Right lobe of liver (tissue), 6 donors: Measurements from ENCODE around the gene INPP5B. TPM values are rescaled to one million over a fixed set of nuclear protein-coding genes. Genes with fewer than 3 reads are reported as not detected.
"Not testable (repeated sequence)": the region's sequence is repeated elsewhere in the genome, so short reads cannot be mapped to it uniquely, and the experiment has no call there.

ENCODE experiments used
- ATAC-seq, 4 donors: fragments of 200-7000 bp; cut with Tn5 transposase; one replicate each; pipeline ENCODE4 v1.9.1; 2020; ENCODE audit warnings: mild to moderate bottlenecking in 4 of 4, moderate library complexity in 4 of 4
- DNase-seq, 3 donors: peaks; one replicate each; pipeline ENCODE4 v3.0.0-alpha.2; 2020
- H3K27ac ChIP-seq, 3 donors: fragments of 200-600 bp; one replicate each; pipeline ENCODE4 v1.8.0; 2022
- H3K27me3 ChIP-seq, 2 donors: fragments of 200-600 bp; one replicate each; pipeline ENCODE4 v1.8.0; 2022
- H3K36me3 ChIP-seq, 4 donors: fragments of 200-600 bp; sonication (generic) in 1 of 4; one replicate each; pipeline versions ENCODE4 v1.5.1 to v1.8.0; 2017 to 2022; ENCODE audit warnings: control low read depth in 1 of 4
- H3K4me1 ChIP-seq, 4 donors: fragments of 200-600 bp; sonication (generic) in 1 of 4; one replicate each; pipeline versions ENCODE4 v1.5.1 to v1.8.0; 2017 to 2022; ENCODE audit warnings: control low read depth in 1 of 4
- H3K4me3 ChIP-seq, 3 donors: fragments of 200-600 bp; one replicate each; pipeline ENCODE4 v1.8.0; 2022
- H3K9me3 ChIP-seq, 4 donors: fragments of 200-600 bp; sonication (generic) in 1 of 4; one replicate each; pipeline versions ENCODE4 v1.5.1 to v1.8.0; 2017 to 2022; ENCODE audit warnings: control low read depth in 1 of 4
- POLR2A ChIP-seq: fragments of 450-650 bp; IDR thresholded peaks from one replicate; pipeline ENCODE4 v1.6.1; 2017; ENCODE audit warnings: antibody characterized with exemption, mild to moderate bottlenecking
- WGBS: methylation state at CpG from one replicate; pipeline ENCODE4 v1.1.6; 2018; ENCODE audit warnings: low coverage, low lambda C conversion rate; ENCODE audit not compliant: insufficient coverage; ENCODE audit errors: missing lambda C conversion rate; 5-methylcytosine and 5-hydroxymethylcytosine counted together
- intact Hi-C, 2 donors: fragments of 100-400 bp; cut with DNase I; formaldehyde crosslinking; loops; one replicate each; pipeline versions ENCODE4 v1.11.2 to v1.14.1; 2022
- total RNA-seq, 6 experiments: library from RNA; depleted of rRNA in 2 of 6; stranded (reverse); fragments of >200 nt in 2 of 6; fragmentation: NEBNext Ultra II Directional in 3 of 6; extraction: Animal tissue kit (Norgen Biotek cat#: 25700) in 3 of 6; gene quantifications; one replicate each; pipeline versions ENCODE4 v1.1.0 to v1.2.4, GENCODE V29; 2016 to 2023
- TF ChIP-seq, protein P1 (sequence below), 4 donors: fragments of 200-600 bp in 3 of 4; fragments of 450-650 bp in 1 of 4; IDR thresholded peaks; one replicate each; pipeline versions ENCODE4 v1.5.1 to v1.8.0; 2016 to 2022; ENCODE audit warnings: antibody characterized with exemption in 4 of 4, mild to moderate bottlenecking in 2 of 4
- donor health status: DM: no; HTN: yes; CAD: no.
- donor health status: DM: no; HTN: no; CAD: no.
- donor health status: DM: no; HTN: no; CAD: no.
- donor health status: DM: no; HTN: yes; CAD: no.
- donor health status: DM: no; HTN: yes; CAD: no.

Gene INPP5B
- total RNA-seq, 6 experiments from 2014 or later, result 10.5 to 23.1 (median 14.6) TPM

DNA sequence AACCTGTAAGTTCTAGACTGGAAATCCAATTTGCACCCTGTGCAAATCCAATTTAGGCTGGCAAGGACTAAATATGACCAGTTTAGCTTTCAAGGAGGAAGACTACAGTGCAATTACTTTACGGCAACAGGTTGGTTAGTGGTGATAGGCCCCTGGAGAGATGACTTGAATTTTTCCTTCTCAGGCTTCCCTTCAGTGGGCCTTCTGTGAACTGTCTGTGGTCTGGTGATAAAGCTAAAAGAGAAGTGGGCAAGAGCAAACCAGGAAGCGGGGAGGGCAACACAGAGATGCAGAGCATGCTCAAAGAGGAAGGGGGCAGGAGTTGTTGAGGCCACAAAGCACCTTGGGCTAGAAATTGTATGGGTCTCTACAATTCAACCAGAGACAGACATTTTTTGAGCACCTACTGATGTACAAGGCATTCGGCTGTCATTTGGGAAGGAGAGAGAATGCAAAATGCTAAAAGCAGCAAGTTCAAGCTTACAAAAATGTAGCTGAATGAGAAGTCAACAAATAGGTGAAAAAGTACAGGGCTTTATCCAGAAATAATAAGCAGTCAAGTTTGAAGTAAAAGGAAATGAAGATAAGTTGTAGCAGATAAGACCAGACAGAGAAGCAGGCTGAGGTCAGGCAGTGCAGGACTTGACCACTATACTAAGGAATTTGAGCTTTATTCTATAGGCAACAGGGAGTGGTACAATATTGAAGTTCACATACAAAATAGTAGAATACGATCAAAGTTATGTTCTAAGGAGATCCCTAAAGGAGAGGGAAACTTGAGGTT lies 23.9 kb downstream of the INPP5B start:
- peaks cover 0 to 10% (median 0%) of the 10 kb centered on the region in 4 donors for H3K4me1 ChIP-seq
- TF ChIP-seq, protein P1, sequence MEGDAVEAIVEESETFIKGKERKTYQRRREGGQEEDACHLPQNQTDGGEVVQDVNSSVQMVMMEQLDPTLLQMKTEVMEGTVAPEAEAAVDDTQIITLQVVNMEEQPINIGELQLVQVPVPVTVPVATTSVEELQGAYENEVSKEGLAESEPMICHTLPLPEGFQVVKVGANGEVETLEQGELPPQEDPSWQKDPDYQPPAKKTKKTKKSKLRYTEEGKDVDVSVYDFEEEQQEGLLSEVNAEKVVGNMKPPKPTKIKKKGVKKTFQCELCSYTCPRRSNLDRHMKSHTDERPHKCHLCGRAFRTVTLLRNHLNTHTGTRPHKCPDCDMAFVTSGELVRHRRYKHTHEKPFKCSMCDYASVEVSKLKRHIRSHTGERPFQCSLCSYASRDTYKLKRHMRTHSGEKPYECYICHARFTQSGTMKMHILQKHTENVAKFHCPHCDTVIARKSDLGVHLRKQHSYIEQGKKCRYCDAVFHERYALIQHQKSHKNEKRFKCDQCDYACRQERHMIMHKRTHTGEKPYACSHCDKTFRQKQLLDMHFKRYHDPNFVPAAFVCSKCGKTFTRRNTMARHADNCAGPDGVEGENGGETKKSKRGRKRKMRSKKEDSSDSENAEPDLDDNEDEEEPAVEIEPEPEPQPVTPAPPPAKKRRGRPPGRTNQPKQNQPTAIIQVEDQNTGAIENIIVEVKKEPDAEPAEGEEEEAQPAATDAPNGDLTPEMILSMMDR (IDR thresholded peaks at IDR 0.05), result no peak
- TF ChIP-seq POLR2A, result no peak
- DNase-seq (no peak), ATAC-seq (peak in 3 of 4 donors; percentile 45 to 51 (median 51))
- peaks cover 0 to 9% (median 3%) of the 10 kb centered on the region in 4 donors for H3K36me3 ChIP-seq
- no peak overlapping the region for H3K4me3 ChIP-seq
- intact Hi-C loops, result no loop called here
- H3K27ac ChIP-seq, result no peak overlapping the region
- no peaks in the 10 kb centered on the region for H3K9me3 ChIP-seq
- no peaks in the 10 kb centered on the region for H3K27me3 ChIP-seq
- 44% methylated on average over 4 of the region's 4 CpGs for WGBS

GRCh38 chr1:37919277-37919676 lies 27.6 kb downstream of the INPP5B start:
- H3K4me1 ChIP-seq, result peaks cover 0 to 17% (median 0%) of the 10 kb centered on the region in 4 donors
- intact Hi-C loops, result no loop called here
- 20% methylated on average over 1 of the region's 1 CpG for WGBS
- no peak overlapping the region for H3K27ac ChIP-seq
- no peak overlapping the region for H3K4me3 ChIP-seq
- H3K9me3 ChIP-seq, result no peaks in the 10 kb centered on the region
- ATAC-seq (peak; percentile 34 to 61 (median 43)), DNase-seq (no peak)
- H3K36me3 ChIP-seq, result peaks cover 0 to 9% (median 1%) of the 10 kb centered on the region in 4 donors
- no peak for TF ChIP-seq POLR2A
- TF ChIP-seq, protein P1 (IDR thresholded peaks at IDR 0.05), result peak; percentile 24 to 31 (median 29)
- H3K27me3 ChIP-seq, result no peaks in the 10 kb centered on the region

DNA sequence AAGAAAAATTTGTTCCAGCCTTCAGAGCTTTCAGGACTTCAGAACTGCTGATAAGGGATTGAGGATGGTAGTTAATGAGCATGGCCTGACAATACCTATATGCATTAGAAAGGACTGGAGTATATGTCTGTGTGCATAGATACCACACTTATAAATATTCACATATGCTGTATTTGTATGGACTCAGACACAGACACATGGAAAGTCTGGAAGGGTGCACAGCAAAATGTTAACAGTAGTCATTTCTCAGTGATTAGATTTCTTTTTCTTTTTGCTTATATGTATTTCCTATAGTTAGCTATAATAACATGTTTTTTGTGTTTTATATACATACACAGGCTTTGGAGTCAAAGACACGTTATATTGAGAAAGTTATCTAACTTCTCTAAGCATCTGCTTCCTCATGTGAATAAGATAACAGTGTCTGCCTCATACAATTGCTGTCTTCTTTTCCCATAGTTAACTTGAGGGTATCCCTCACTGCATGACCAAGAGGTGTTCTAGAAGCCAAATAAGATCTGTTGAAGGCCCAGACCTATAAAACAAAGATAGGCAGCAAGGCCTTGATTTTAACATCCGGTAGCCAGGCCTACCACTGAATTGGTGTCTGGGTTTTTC lies 31.3 kb downstream of the INPP5B start:
- intact Hi-C loops, result no loop called here
- no peak overlapping the region for H3K4me3 ChIP-seq
- TF ChIP-seq POLR2A, result no peak
- TF ChIP-seq, protein P1 (IDR thresholded peaks at IDR 0.05), result no peak
- H3K36me3 ChIP-seq, result no peaks in the 10 kb centered on the region
- DNase-seq (no peak), ATAC-seq (no peak)
- 73% methylated on average over 2 of the region's 2 CpGs for WGBS
- H3K27me3 ChIP-seq, result no peaks in the 10 kb centered on the region
- H3K9me3 ChIP-seq, result no peaks in the 10 kb centered on the region
- peaks cover 0 to 16% (median 0%) of the 10 kb centered on the region in 4 donors for H3K4me1 ChIP-seq
- H3K27ac ChIP-seq, result no peak overlapping the region

DNA sequence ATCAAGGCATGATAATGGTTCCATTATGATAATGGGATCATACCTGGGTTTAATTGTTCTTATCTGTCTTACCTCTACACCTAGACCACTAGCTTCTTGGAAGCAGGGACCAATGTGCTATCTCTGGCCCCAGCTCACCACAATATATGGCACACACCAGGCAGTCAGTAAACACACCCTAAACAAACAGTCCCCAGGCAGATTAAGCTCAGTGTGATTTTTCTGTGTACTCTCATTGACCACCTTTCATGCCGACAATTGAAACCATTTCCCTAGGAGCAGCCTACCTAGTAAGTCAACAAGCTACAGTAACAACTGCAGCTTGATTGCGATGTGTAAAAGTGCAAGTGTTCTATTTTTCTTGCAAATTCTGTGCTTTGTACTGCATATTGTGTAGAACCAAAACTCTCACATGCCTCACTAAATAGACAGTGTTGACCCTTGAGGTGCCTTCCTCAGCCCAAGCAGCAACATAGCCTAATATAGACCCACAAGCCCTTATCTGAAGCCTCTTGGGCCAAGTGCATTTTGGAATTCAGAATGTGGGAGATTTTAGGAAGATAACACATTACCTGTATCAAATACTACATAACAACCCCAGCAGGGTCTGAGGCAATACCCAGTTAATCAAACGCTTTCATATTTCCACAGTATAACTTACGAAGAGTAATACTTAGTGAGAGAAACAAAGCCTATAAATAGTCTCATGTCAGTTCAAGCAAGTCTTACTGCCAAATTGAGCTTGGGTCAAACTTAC lies 32.0 kb downstream of the INPP5B start:
- Histone ChIP-seq H3K27ac (no peak overlapping the region), H3K4me1 (peaks cover 0 to 9% (median 0%) of the 10 kb centered on the region in 4 donors), H3K4me3 (no peak overlapping the region), H3K9me3 (no peaks in the 10 kb centered on the region), H3K36me3 (no peaks in the 10 kb centered on the region), H3K27me3 (no peaks in the 10 kb centered on the region)
- no peak for DNase-seq
- ATAC-seq, result no peak
- WGBS, result 95% methylated on average over 3 of the region's 4 CpGs
- intact Hi-C loops, result no loop called here
- TF ChIP-seq, protein P1 (IDR thresholded peaks at IDR 0.05), result no peak
- no peak for TF ChIP-seq POLR2A

DNA sequence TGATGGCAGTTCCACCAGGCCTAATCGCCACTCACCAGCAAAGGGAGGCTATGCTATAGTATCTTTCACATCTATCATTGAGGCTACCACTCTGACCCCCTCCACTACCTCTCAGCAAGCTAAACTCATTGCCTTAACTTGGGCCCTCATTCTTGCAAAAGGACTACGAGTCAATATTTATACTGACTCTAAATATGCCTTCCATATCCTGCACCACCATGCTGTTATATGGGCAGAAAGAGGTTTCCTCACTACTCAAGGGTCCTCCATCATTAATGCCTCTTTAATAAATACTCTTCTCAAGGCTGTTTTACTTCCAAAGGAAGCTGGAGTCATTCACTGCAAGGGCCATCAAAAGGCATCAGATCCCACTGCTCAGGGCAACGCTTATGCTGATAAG lies 35.4 kb downstream of the INPP5B start:
- ATAC-seq, H3K27ac ChIP-seq, intact Hi-C loops, H3K36me3 ChIP-seq, H3K27me3 ChIP-seq, H3K4me1 ChIP-seq, H3K9me3 ChIP-seq, H3K4me3 ChIP-seq, DNase-seq: not testable (repeated sequence)
- 90% methylated on average over 3 of the region's 3 CpGs for whole genome bisulfite sequencing

- H3K4me3 ChIP-seq, H3K4me1 ChIP-seq, H3K36me3 ChIP-seq, H3K27ac ChIP-seq, intact Hi-C loops, DNase-seq, ATAC-seq, H3K9me3 ChIP-seq, H3K27me3 ChIP-seq: not testable (repeated sequence)
- WGBS, result 89% methylated on average over 8 of the region's 8 CpGs
Measured at GRCh38 chr1:37910886-37911285, 36.0 kb downstream of the INPP5B start.

GRCh38 chr1:37908531-37908930 lies 38.3 kb downstream of the INPP5B start:
- H3K27me3 ChIP-seq, intact Hi-C loops, H3K27ac ChIP-seq, H3K4me3 ChIP-seq, ATAC-seq, DNase-seq, H3K4me1 ChIP-seq, H3K9me3 ChIP-seq, H3K36me3 ChIP-seq: not testable (repeated sequence)
- 97% methylated on average over 7 of the region's 10 CpGs for WGBS
